Measurements from ENCODE around the gene KPNA2. TPM values are rescaled to one million over a fixed set of nuclear protein-coding genes. Genes with fewer than 3 reads are reported as not detected.

The KPNA2 gene
- total and polyA plus RNA-seq, 9 of the 15 experiments (the other 6 are each of a cell fraction or from before 2014, with no cell fraction given): 132 to 984 (median 241) TPM

DNA sequence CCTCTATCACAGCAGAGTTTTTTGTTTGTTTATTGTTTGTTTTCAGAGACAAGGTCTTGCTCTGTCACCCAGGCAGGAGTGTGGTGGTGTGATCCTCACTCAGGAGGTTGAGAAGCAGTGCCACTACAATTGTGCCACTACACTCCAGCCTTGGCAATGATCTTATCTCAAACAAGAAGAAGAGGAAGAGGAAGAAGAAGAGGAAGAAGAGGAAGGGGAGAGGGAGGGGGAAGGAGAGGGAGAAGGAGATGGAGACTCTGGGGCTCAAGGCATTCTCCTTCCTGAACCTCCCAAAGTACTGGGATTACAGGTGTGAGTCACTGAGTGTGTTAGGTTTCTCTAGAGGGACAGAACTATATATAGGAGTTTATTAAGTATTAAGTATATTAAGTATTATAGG is 22.1 kb upstream of the KPNA2 start (continued):
- no peak for TF ChIP-seq TEAD1 (CRISPR knock-in tag; IDR thresholded peaks at IDR 0.05)

DNA sequence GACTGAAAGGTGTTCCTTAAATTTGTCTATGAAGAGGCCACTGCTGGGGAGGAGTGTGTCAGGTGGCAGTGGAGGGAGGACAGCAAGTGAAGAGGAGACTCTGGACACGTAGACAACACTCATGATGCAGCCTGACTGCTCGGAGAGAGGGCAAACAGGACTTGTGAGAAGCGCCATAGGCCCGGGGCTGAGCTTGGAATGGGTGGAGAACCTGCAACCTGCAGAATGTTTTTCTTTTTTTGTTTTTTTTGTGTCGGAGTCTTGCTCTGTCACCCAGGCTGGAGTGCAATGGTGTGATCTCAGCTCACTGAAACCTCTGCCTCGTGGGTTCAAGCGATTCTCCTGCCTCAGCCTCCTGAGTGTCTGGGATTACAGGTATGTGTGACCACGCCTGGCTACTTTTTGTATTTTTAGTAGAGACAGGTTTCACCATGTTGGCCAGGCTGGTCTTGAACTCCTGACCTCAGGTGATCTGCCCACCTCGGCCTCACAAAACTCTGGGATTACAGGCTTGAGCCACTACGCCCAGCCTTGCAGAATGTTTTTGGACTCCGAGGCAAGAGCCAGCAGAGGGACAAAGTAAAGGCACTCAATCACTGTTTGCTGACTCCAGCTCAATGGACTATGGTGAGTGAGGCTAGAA is 20.3 kb upstream of the KPNA2 start:
- no peak overlapping the region for H3K27ac ChIP-seq (ENCODE audit: extremely low read depth, low read depth, low read length)
- POLR2A ChIA-PET: interaction anchor here (0.9 kb wide), 1 partner anchor 23 kb away, joined by 3 read pairs; no protein-coding TSS in a partner anchor
- no peak for FAIRE-seq
- ATAC-seq: no peak
- no TSS peak for BruUV-seq (replicated peaks)
- TF ChIP-seq ZNF316 (IDR thresholded peaks at IDR 0.05) (no peak), HEY1 (CRISPR knock-in tag; IDR thresholded peaks at IDR 0.05; ENCODE audit: borderline replicate concordance) (no peak), NCOA2 (IDR thresholded peaks at IDR 0.05; ENCODE audit: partially characterized antibody in 2 of 2) (no peak), KLF13 (tag; IDR thresholded peaks at IDR 0.05; ENCODE audit: borderline replicate concordance, low read depth) (no peak), RBM39 (optimal IDR thresholded peaks at IDR 0.05; ENCODE audit: low read depth, low read length) (no peak), CBX2 (IDR thresholded peaks at IDR 0.05; ENCODE audit: insufficient read depth, low read length, poor library complexity, severe bottlenecking) (no peak), FUS (optimal IDR thresholded peaks at IDR 0.05; ENCODE audit: low read depth, low read length) (no peak), RNF2 (IDR thresholded peaks at IDR 0.05) (no peak), ADNP (tag; IDR thresholded peaks at IDR 0.05) (no peak), KAT7 (CRISPR knock-in tag; IDR thresholded peaks at IDR 0.05; ENCODE audit: borderline replicate concordance) (no peak)
- TF ChIP-seq, protein P1, sequence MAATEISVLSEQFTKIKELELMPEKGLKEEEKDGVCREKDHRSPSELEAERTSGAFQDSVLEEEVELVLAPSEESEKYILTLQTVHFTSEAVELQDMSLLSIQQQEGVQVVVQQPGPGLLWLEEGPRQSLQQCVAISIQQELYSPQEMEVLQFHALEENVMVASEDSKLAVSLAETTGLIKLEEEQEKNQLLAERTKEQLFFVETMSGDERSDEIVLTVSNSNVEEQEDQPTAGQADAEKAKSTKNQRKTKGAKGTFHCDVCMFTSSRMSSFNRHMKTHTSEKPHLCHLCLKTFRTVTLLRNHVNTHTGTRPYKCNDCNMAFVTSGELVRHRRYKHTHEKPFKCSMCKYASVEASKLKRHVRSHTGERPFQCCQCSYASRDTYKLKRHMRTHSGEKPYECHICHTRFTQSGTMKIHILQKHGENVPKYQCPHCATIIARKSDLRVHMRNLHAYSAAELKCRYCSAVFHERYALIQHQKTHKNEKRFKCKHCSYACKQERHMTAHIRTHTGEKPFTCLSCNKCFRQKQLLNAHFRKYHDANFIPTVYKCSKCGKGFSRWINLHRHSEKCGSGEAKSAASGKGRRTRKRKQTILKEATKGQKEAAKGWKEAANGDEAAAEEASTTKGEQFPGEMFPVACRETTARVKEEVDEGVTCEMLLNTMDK (IDR thresholded peaks at IDR 0.05; ENCODE audit: borderline replicate concordance, insufficient read depth, low read depth, low read length, poor library complexity, severe bottlenecking): no peak
- H3K79me2 ChIP-seq (ENCODE audit: control insufficient read depth, insufficient read depth, low read length): no peaks in the 10 kb centered on the region
- WGBS (ENCODE audit: insufficient coverage, low coverage, missing lambda C conversion rate): 33% methylated on average over 11 of the region's 11 CpGs
- peak overlapping the region in 1 of 2 experiments; percentile 36; a peak in 1 of 4 replicates for H3K9ac ChIP-seq (ENCODE audit: insufficient read depth in 1 of 2, low read depth in 2 of 2, low read length in 2 of 2)
- peak overlapping the region; percentile 62; the same call in 1 of the 2 replicates for H3K4me2 ChIP-seq (ENCODE audit: insufficient read depth, low read length)
- H3K9me1 ChIP-seq (ENCODE audit: control insufficient read depth, insufficient read depth, low read length): no peaks in the 10 kb centered on the region
- intact Hi-C loops (cut with micrococcal nuclease): loop anchor here (10.0 kb wide), 1 partner anchor 180 kb away; no protein-coding TSS in a partner anchor
- in situ Hi-C loops (cut with MboI): no loop called here
- no peak overlapping the region for H3K4me3 ChIP-seq
- H3K4me1 ChIP-seq (replicated peaks in 1 of 2; ENCODE audit: control insufficient read depth in 2 of 2, insufficient read depth in 2 of 2, low read length in 2 of 2): peaks cover 6 to 7% of the 10 kb centered on the region in 2 experiments; a peak in 4 of 5 replicates
- H3K9me3 ChIP-seq (replicated peaks; ENCODE audit: control insufficient read depth, insufficient read depth, low read depth, low read length): no peaks in the 10 kb centered on the region; the same call in 1 of the 2 replicates
- no peaks in the 10 kb centered on the region for H3K27me3 ChIP-seq (ENCODE audit: control insufficient read depth in 2 of 2, insufficient read depth in 2 of 2, low read length in 2 of 2)
- no peak for DNase-seq (ENCODE audit: extremely low read depth in 1 of 4, low spot score in 3 of 4)
- CTCF ChIA-PET (ENCODE audit: low intra/inter-chr PET ratio): no interaction called here
- H2AFZ ChIP-seq (ENCODE audit: low read depth, low read length): peak overlapping the region; percentile 77
- H4K20me1 ChIP-seq (replicated peaks; ENCODE audit: control insufficient read depth, insufficient read depth, low read length): no peaks in the 10 kb centered on the region
- H3K36me3 ChIP-seq (ENCODE audit: control insufficient read depth, insufficient read depth, low read length): no peaks in the 10 kb centered on the region

Data from K562 (cell line).